Heart right ventricle (tissue), 16 donors: ENCODE measurements around the gene IL1RAPL2. TPM values are rescaled to one million over a fixed set of nuclear protein-coding genes. Genes with fewer than 3 reads are reported as not detected.

ENCODE experiments used
- ATAC-seq, 8 donors: fragments of 200-7000 bp; cut with Tn5 transposase; one replicate each; pipeline ENCODE4 v1.9.1; 2020; ENCODE audit warnings: mild to moderate bottlenecking in 8 of 8, moderate library complexity in 8 of 8, moderate number of reproducible peaks in 1 of 8
- DNase-seq, 2 donors: peaks; one replicate each; pipeline ENCODE4 v3.0.0-alpha.2; 2020
- H3K27ac ChIP-seq, 10 donors: fragments of 200-600 bp; sonication (generic) in 2 of 10; one replicate each; pipeline versions ENCODE4 v1.5.0 to v1.8.0; 2020 to 2022; ENCODE audit warnings: mild to moderate bottlenecking in 3 of 10
- H3K27me3 ChIP-seq, 7 donors: fragments of 200-600 bp; one replicate each; pipeline ENCODE4 v1.8.0; 2021 to 2022; ENCODE audit warnings: mild to moderate bottlenecking in 2 of 7
- H3K36me3 ChIP-seq, 9 donors: fragments of 200-600 bp; sonication (generic) in 1 of 9; one replicate each; pipeline versions ENCODE4 v1.5.0 to v1.8.0; 2020 to 2022; ENCODE audit warnings: mild to moderate bottlenecking in 2 of 9
- H3K4me1 ChIP-seq, 9 donors: fragments of 200-600 bp; sonication (generic) in 1 of 9; one replicate each; pipeline versions ENCODE4 v1.5.0 to v1.8.0; 2020 to 2022; ENCODE audit warnings: mild to moderate bottlenecking in 4 of 9
- H3K4me3 ChIP-seq, 10 donors: fragments of 200-600 bp; sonication (generic) in 2 of 10; one replicate each; pipeline versions ENCODE4 v1.5.0 to v1.8.0; 2020 to 2022; ENCODE audit warnings: mild to moderate bottlenecking in 7 of 10, moderate library complexity in 2 of 10
- H3K9me3 ChIP-seq, 11 donors: fragments of 200-600 bp in 10 of 11; sonication (generic) in 2 of 11; one replicate each; pipeline versions ENCODE4 v1.5.0 to v1.8.0; 2013 to 2022; ENCODE audit warnings: mild to moderate bottlenecking in 2 of 11, control low read depth in 1 of 11, moderate library complexity in 1 of 11
- CTCF ChIP-seq, 9 donors: fragments of 200-600 bp; sonication (generic) in 2 of 9; IDR thresholded peaks; one replicate each; pipeline versions ENCODE4 v1.5.0 to v1.8.0; 2021 to 2022; ENCODE audit warnings: antibody characterized with exemption in 9 of 9, mild to moderate bottlenecking in 5 of 9, moderate library complexity in 1 of 9
- WGBS, 2 donors: extraction: QIAGEN DNeasy Blood & Tissue Kit; methylation state at CpG; one replicate each; pipeline ENCODE4 v1.1.7; 2013; ENCODE audit warnings: inconsistent platforms in 1 of 2; 5-methylcytosine and 5-hydroxymethylcytosine counted together
- intact Hi-C, 10 donors: fragments of 100-400 bp; cut with DNase I; formaldehyde crosslinking; loops; one replicate each; pipeline versions ENCODE4 v1.11.1 to v1.14.2; 2022
- polyA plus RNA-seq, 2 donors: library from polyadenylated mRNA; stranded (reverse); fragments of 200-250 nt; gene quantifications; one replicate each; pipeline ENCODE4 v1.2.3, GENCODE V29; 2013
- total RNA-seq, 10 donors: library from RNA; stranded (reverse); fragmentation: NEBNext Ultra II Directional in 3 of 10; extraction: Animal tissue kit (Norgen Biotek cat#: 25700) in 3 of 10; gene quantifications; one replicate each; pipeline versions ENCODE4 v1.2.1 to v1.2.4, GENCODE V29; 2021 to 2023
- donor health status: Arrhythmogenic right ventricular cardiomyopathy.
- donor health status: ischemic (EF 13 %, LVEDD 7.1; RV severe dilation, severe dysfunction).
- donor health status: healthy with polysubstance abuse.
- donor health status: DM: no; HTN: yes; CAD: no.
- donor health status: DM: no; HTN: no; CAD: no.
- donor health status: ischemic (EF 25% LVEDD 6.9; RV normal size, moderate dysfunction).
- donor health status: ischemic (EF 25% LVEDD 5.7; RV mildly dilated, moderate dysfunction).
- donor health status: healthy.
- donor health status: DM: yes; HTN: yes; CAD: no.
- donor health status: Ischemic cardiomyopathy.
- donor health status: ischemic (EF 35%, LVEDD 5.7; RV mildly dilated, moderate dysfunction).
- donor health status: nonischemic (EF 11% LVEDD 7.7; RV severe dilation, severe dysfunction).
- donor health status: DM: yes; HTN: yes; CAD: no.
- donor health status: PGD.
- donor health status: ischemic (EF 29% LVEDD 5.4; RV normal size, mild dysfunction).
- donor health status: nonischemic (EF 23%, LVEDD 6.1; RV moderate dilation, normal function).

IL1RAPL2 gene
- total and polyA plus RNA-seq, 12 donors, result 0.01 TPM; not detected in 11

GRCh38 chrX:105274091-105274490 lies 708.1 kb downstream of the IL1RAPL2 start:
- Histone ChIP-seq H3K4me1 (no peaks in the 10 kb centered on the region), H3K4me3 (no peak overlapping the region), H3K27me3 (peaks cover 0 to 9% (median 0%) of the 10 kb centered on the region in 7 donors), H3K9me3 (no peaks in the 10 kb centered on the region), H3K36me3 (no peaks in the 10 kb centered on the region), H3K27ac (no peak overlapping the region)
- no peak for TF ChIP-seq CTCF (IDR thresholded peaks at IDR 0.05)
- intact Hi-C loops, result no loop called here
- no peak for ATAC-seq
- 79 to 87% methylated on average over 2 of the region's 2 CpGs for WGBS, 2 donors
- no peak for DNase-seq

- 74 to 100% methylated on average over 1 of the region's 1 CpG for WGBS, 2 donors
- TF ChIP-seq CTCF (IDR thresholded peaks at IDR 0.05), result no peak
- no peaks in the 10 kb centered on the region for H3K9me3 ChIP-seq
- no peak for ATAC-seq
- H3K36me3 ChIP-seq, result no peaks in the 10 kb centered on the region
- no peak overlapping the region for H3K4me3 ChIP-seq
- no peak overlapping the region for H3K27ac ChIP-seq
- peaks cover 0 to 7% (median 0%) of the 10 kb centered on the region in 7 donors for H3K27me3 ChIP-seq
- DNase-seq, result no peak
- H3K4me1 ChIP-seq, result no peaks in the 10 kb centered on the region
- intact Hi-C loops, result no loop called here
Observed at GRCh38 chrX:105277132-105277531, 711.1 kb downstream of the IL1RAPL2 start.

- Histone ChIP-seq H3K27ac (no peak overlapping the region), H3K4me3 (no peak overlapping the region), H3K4me1 (no peaks in the 10 kb centered on the region), H3K9me3 (no peaks in the 10 kb centered on the region), H3K27me3 (peaks cover 0 to 28% (median 0%) of the 10 kb centered on the region in 7 donors), H3K36me3 (no peaks in the 10 kb centered on the region)
- ATAC-seq (no peak), DNase-seq (no peak)
- WGBS, 2 donors, result 42 to 52% methylated on average over 1 of the region's 1 CpG
- TF ChIP-seq CTCF (IDR thresholded peaks at IDR 0.05), result no peak
- intact Hi-C loops, result no loop called here
Observed at GRCh38 chrX:105282077-105282476, 716.1 kb downstream of the IL1RAPL2 start.

DNA sequence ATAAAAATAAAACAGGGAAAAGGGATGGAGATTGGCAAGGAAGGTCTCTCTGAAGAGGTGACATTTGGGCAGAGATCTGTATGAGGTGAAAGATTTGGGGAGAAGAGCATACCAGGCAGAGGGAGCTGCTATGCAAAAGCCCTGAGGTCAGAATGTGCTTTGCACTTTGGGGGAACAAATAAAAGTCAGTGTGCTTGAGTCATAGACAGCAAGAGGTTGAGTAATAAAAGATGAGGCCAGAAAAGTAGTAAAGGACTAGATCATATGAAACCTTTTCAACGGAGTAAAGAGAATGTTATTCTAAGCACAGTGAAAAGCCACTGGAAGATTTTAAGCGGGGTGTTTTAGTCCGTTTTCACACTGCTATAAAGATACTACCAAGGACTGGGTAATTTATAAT lies 731.0 kb downstream of the IL1RAPL2 start:
- no peak overlapping the region for H3K27ac ChIP-seq
- intact Hi-C loops, result no loop called here
- ATAC-seq (no peak), DNase-seq (no peak)
- WGBS, 2 donors, result 83 to 86% methylated on average over 3 of the region's 3 CpGs
- no peak overlapping the region for H3K4me3 ChIP-seq
- H3K9me3 ChIP-seq, result no peaks in the 10 kb centered on the region
- TF ChIP-seq CTCF (IDR thresholded peaks at IDR 0.05), result no peak
- H3K36me3 ChIP-seq, result no peaks in the 10 kb centered on the region
- no peaks in the 10 kb centered on the region for H3K4me1 ChIP-seq
- H3K27me3 ChIP-seq, result peaks cover 0 to 37% (median 0%) of the 10 kb centered on the region in 7 donors
